ENCODE data around the gene SYPL2.

DNA sequence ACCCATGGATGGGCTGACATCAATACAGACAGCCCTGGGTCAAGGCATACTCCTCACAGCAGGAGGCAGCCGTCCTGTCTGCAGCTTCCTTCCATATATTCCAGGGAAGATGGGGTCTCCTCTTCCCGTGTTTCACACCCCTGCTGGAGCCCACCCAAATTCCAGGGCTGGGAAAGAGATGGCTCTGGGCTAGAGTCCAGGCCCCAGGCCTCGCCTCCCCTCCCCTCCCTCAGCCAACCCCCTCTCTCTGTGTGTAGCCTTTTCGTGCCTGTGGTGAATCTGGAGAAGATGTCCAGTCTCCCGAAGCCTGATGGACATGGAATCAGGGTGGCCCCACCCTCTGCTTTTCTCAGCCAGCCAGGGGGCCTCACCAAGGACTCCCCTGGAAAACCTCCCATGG, 20.9 kb downstream of the SYPL2 start:
- no peak for TF ChIP-seq CTCF (conservative IDR thresholded peaks at IDR 0.05; ENCODE audit: low read length)
- no peak for TF ChIP-seq EZH2phosphoT487 (IDR thresholded peaks at IDR 0.05; ENCODE audit: borderline replicate concordance)

Data from Loucy (cell line).